ENCODE results near the gene TMEM187. TPM values are rescaled to one million over a fixed set of nuclear protein-coding genes. Genes with fewer than 3 reads are reported as not detected.
A peak's percentile ranks its signal among the peaks of the same experiment; 100 is the strongest.

The TMEM187 gene
- total and polyA plus RNA-seq, 2 donors from 2014 or later: 9.6 to 12.4 TPM

GRCh38 chrX:153930011-153930910, 42.3 kb upstream of the TMEM187 start:
- TF ChIP-seq, protein P1, sequence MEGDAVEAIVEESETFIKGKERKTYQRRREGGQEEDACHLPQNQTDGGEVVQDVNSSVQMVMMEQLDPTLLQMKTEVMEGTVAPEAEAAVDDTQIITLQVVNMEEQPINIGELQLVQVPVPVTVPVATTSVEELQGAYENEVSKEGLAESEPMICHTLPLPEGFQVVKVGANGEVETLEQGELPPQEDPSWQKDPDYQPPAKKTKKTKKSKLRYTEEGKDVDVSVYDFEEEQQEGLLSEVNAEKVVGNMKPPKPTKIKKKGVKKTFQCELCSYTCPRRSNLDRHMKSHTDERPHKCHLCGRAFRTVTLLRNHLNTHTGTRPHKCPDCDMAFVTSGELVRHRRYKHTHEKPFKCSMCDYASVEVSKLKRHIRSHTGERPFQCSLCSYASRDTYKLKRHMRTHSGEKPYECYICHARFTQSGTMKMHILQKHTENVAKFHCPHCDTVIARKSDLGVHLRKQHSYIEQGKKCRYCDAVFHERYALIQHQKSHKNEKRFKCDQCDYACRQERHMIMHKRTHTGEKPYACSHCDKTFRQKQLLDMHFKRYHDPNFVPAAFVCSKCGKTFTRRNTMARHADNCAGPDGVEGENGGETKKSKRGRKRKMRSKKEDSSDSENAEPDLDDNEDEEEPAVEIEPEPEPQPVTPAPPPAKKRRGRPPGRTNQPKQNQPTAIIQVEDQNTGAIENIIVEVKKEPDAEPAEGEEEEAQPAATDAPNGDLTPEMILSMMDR (IDR thresholded peaks at IDR 0.05; ENCODE audit: borderline replicate concordance, extremely low read depth, insufficient read depth): no peak
- no peak for FAIRE-seq
- Histone ChIP-seq H3K9me3 (ENCODE audit: control insufficient read depth in 2 of 3, insufficient read depth in 1 of 3, low read length in 3 of 3) (no peaks in the 10 kb centered on the region), H3K36me3 (ENCODE audit: control insufficient read depth in 2 of 3, insufficient read depth in 3 of 3, low read length in 3 of 3) (peaks cover 0 to 2% (median 0%) of the 10 kb centered on the region in 3 donors), H3K27me3 (ENCODE audit: control insufficient read depth, insufficient read depth, low read length) (no peaks in the 10 kb centered on the region), H3K4me3 (ENCODE audit: low read length in 3 of 3) (no peak overlapping the region), H3K27ac (ENCODE audit: low read depth in 2 of 2, low read length in 2 of 2) (no peak overlapping the region), H3K4me1 (ENCODE audit: control insufficient read depth in 2 of 3, insufficient read depth in 2 of 3, low read depth in 1 of 3, low read length in 3 of 3) (peaks cover 0 to 15% (median 7%) of the 10 kb centered on the region in 3 donors), H3K9ac (ENCODE audit: low read length in 3 of 3) (no peak overlapping the region)
- intact Hi-C loops (cut with DNase I): no loop called here
- DNase-seq: peak in 1 of 5 donors; percentile 72

- Histone ChIP-seq H3K36me3 (ENCODE audit: control insufficient read depth in 2 of 3, insufficient read depth in 3 of 3, low read length in 3 of 3) (peaks cover 0 to 2% (median 0%) of the 10 kb centered on the region in 3 donors), H3K4me3 (ENCODE audit: low read length in 3 of 3) (no peak overlapping the region), H3K27ac (ENCODE audit: low read depth in 2 of 2, low read length in 2 of 2) (no peak overlapping the region), H3K9ac (ENCODE audit: low read length in 3 of 3) (no peak overlapping the region), H3K9me3 (ENCODE audit: control insufficient read depth in 2 of 3, insufficient read depth in 1 of 3, low read length in 3 of 3) (no peaks in the 10 kb centered on the region), H3K27me3 (ENCODE audit: control insufficient read depth, insufficient read depth, low read length) (no peaks in the 10 kb centered on the region), H3K4me1 (ENCODE audit: control insufficient read depth in 2 of 3, insufficient read depth in 2 of 3, low read depth in 1 of 3, low read length in 3 of 3) (peaks cover 0 to 14% (median 7%) of the 10 kb centered on the region in 3 donors)
- DNase-seq: peak in 1 of 5 donors; percentile 47
- FAIRE-seq: no peak
- intact Hi-C loops (cut with DNase I): no loop called here
- TF ChIP-seq, protein P1 (IDR thresholded peaks at IDR 0.05; ENCODE audit: borderline replicate concordance, extremely low read depth, insufficient read depth): no peak
These were observed 41.4 kb upstream of the TMEM187 start for GRCh38 chrX:153931151-153931550.

- intact Hi-C loops (cut with DNase I): no loop called here
- no peak overlapping the region for H3K9ac ChIP-seq (ENCODE audit: low read length in 3 of 3)
- H3K9me3 ChIP-seq (ENCODE audit: control insufficient read depth in 2 of 3, insufficient read depth in 1 of 3, low read length in 3 of 3): no peaks in the 10 kb centered on the region
- H3K27ac ChIP-seq (ENCODE audit: low read depth in 2 of 2, low read length in 2 of 2): no peak overlapping the region
- no peaks in the 10 kb centered on the region for H3K27me3 ChIP-seq (ENCODE audit: control insufficient read depth, insufficient read depth, low read length)
- H3K36me3 ChIP-seq (ENCODE audit: control insufficient read depth in 2 of 3, insufficient read depth in 3 of 3, low read length in 3 of 3): peaks cover 0 to 2% (median 0%) of the 10 kb centered on the region in 3 donors
- TF ChIP-seq, protein P1 (IDR thresholded peaks at IDR 0.05; ENCODE audit: borderline replicate concordance, extremely low read depth, insufficient read depth): no peak
- DNase-seq (peak in 1 of 5 donors; percentile 51), FAIRE-seq (no peak)
- H3K4me1 ChIP-seq (ENCODE audit: control insufficient read depth in 2 of 3, insufficient read depth in 2 of 3, low read depth in 1 of 3, low read length in 3 of 3): peaks cover 0 to 10% (median 5%) of the 10 kb centered on the region in 3 donors
- H3K4me3 ChIP-seq (ENCODE audit: low read length in 3 of 3): no peak overlapping the region
These were observed 40.8 kb upstream of the TMEM187 start for GRCh38 chrX:153931748-153932147.

Data from kidney (tissue), 14 donors.